IMR-90 (cell line): Measurements from ENCODE around the gene KDM5A. TPM values are rescaled to one million over a fixed set of nuclear protein-coding genes. Genes with fewer than 3 reads are reported as not detected.

ENCODE experiments used
- ATAC-seq: fragments of 200-7000 bp; cut with Tn5 transposase; 2 replicates; pipeline ENCODE4 v1.9.1; 2020; ENCODE audit warnings: low read depth, mild to moderate bottlenecking, moderate library complexity
- BruUV-seq: library from RNA; stranded (reverse); fragments of 400-500 nt; replicated peaks from 2 replicates; lab custom pipeline; 2021; lab: Mats Ljungman, UMichigan
- CTCF ChIA-PET: fragments of 300-600 bp; formaldehyde crosslinking; extraction: SDS; loops from one replicate; lab custom pipeline; 2021; ENCODE audit warnings: antibody characterized with exemption; lab: Yijun Ruan, JAX
- POLR2A ChIA-PET: fragments of 300-600 bp; sonication (Branson Sonifier 250); formaldehyde crosslinking; loops from one replicate; lab custom pipeline; 2022; ENCODE audit warnings: antibody characterized with exemption; ENCODE audit not compliant: unreplicated experiment; lab: Charles Lee
- DNase-seq: peaks from one replicate; pipeline ENCODE4 v3.0.0; 2013
- H2AFZ ChIP-seq: replicated peaks from 2 replicates; pipeline ENCODE3; 2013; ENCODE audit warnings: low read length, mild to moderate bottlenecking; ENCODE audit not compliant: poor library complexity
- H2AK5ac ChIP-seq: 2 replicates; pipeline ENCODE4 v1.6.1; 2013; ENCODE audit warnings: low read depth, low read length, inconsistent platforms
- H2AK9ac ChIP-seq: replicated peaks from 2 replicates; pipeline ENCODE3; 2013; ENCODE audit warnings: mild to moderate bottlenecking, low read depth, low read length, moderate library complexity; ENCODE audit not compliant: poor library complexity
- H2BK120ac ChIP-seq: 2 replicates; pipeline ENCODE4 v1.6.1; 2013; ENCODE audit warnings: low read depth, low read length, inconsistent platforms
- H2BK15ac ChIP-seq: 3 replicates; pipeline ENCODE4 v1.6.1; 2013; ENCODE audit warnings: low read depth, low read length, inconsistent platforms
- H2BK20ac ChIP-seq: 2 replicates; pipeline ENCODE4 v1.6.1; 2013; ENCODE audit warnings: low read depth, mild to moderate bottlenecking, inconsistent platforms, low read length, moderate library complexity
- H2BK5ac ChIP-seq: 2 replicates; pipeline ENCODE4 v1.6.1; 2013; ENCODE audit warnings: mild to moderate bottlenecking, low read depth, low read length, inconsistent platforms; ENCODE audit not compliant: poor library complexity, severe bottlenecking
- H3K14ac ChIP-seq: replicated peaks from 2 replicates; pipeline ENCODE4 v1.6.1; 2013; ENCODE audit warnings: low read depth, low read length, inconsistent platforms
- H3K18ac ChIP-seq: 2 replicates; pipeline ENCODE4 v1.6.1; 2013; ENCODE audit warnings: low read depth, low read length, control low read depth
- H3K23ac ChIP-seq: 2 replicates; pipeline ENCODE4 v1.6.1; 2013; ENCODE audit warnings: low read depth, low read length, inconsistent platforms
- H3K27ac ChIP-seq: 2 replicates; pipeline ENCODE4 v1.5.1; 2013; ENCODE audit warnings: mild to moderate bottlenecking, control low read depth, low read length; ENCODE audit not compliant: insufficient read depth
- H3K27me3 ChIP-seq: 2 replicates; pipeline ENCODE4 v1.6.1; 2013; ENCODE audit warnings: low read length; ENCODE audit not compliant: control insufficient read depth, insufficient read depth
- H3K36me3 ChIP-seq: 2 replicates; pipeline ENCODE4 v1.6.1; 2013; ENCODE audit warnings: low read length, mixed read lengths; ENCODE audit not compliant: control insufficient read depth, insufficient read depth
- H3K4ac ChIP-seq: 2 replicates; pipeline ENCODE4 v1.6.1; 2013; ENCODE audit warnings: low read depth, low read length, inconsistent platforms
- H3K4me1 ChIP-seq: 2 replicates; pipeline ENCODE4 v1.6.1; 2013; ENCODE audit warnings: low read length, mixed read lengths; ENCODE audit not compliant: control insufficient read depth, insufficient read depth
- H3K4me2 ChIP-seq: 2 replicates; pipeline ENCODE4 v1.6.1; 2013; ENCODE audit warnings: low read depth, mild to moderate bottlenecking, control low read depth, low read length, moderate library complexity
- H3K4me3 ChIP-seq: 2 replicates; pipeline ENCODE4 v1.5.1; 2013; ENCODE audit warnings: low read depth, mild to moderate bottlenecking, control low read depth, low read length, moderate library complexity; ENCODE audit not compliant: insufficient read depth
- H3K56ac ChIP-seq: 2 replicates; pipeline ENCODE4 v1.6.1; 2013; ENCODE audit warnings: low read length, inconsistent platforms; ENCODE audit not compliant: insufficient read depth; ENCODE audit errors: extremely low read depth
- H3K79me1 ChIP-seq, 2 experiments: 2 replicates each; pipeline ENCODE4 v1.6.1; 2013; ENCODE audit warnings: low read length in 2 of 2, inconsistent platforms in 1 of 2, low read depth in 1 of 2
- H3K9ac ChIP-seq: 2 replicates; pipeline ENCODE4 v1.6.1; 2013; ENCODE audit warnings: low read depth, low read length, control low read depth
- H3K9me1 ChIP-seq: 2 replicates; pipeline ENCODE4 v1.6.1; 2013; ENCODE audit warnings: low read length, inconsistent platforms; ENCODE audit not compliant: insufficient read depth
- H3K9me3 ChIP-seq: 2 replicates; pipeline ENCODE4 v1.6.1; 2013; ENCODE audit warnings: low read length; ENCODE audit not compliant: control insufficient read depth, insufficient read depth
- H4K20me1 ChIP-seq: 2 replicates; pipeline ENCODE4 v1.6.1; 2013; ENCODE audit warnings: low read length, inconsistent platforms; ENCODE audit not compliant: insufficient read depth
- H4K5ac ChIP-seq: 2 replicates; pipeline ENCODE4 v1.6.1; 2013; ENCODE audit warnings: mild to moderate bottlenecking, low read depth, low read length, control low read depth
- H4K8ac ChIP-seq, 2 experiments: 2 replicates each; pipeline ENCODE4 v1.6.1; 2013; ENCODE audit warnings: low read depth in 2 of 2, low read length in 2 of 2, control low read depth in 1 of 2, inconsistent platforms in 1 of 2
- H4K91ac ChIP-seq: 2 replicates; pipeline ENCODE4 v1.6.1; 2013; ENCODE audit warnings: low read depth, low read length, inconsistent platforms; ENCODE audit not compliant: insufficient read depth
- NFE2L2 ChIP-seq: fragments of 150-350 bp; IDR thresholded peaks from 2 replicates; pipeline ENCODE4 v1.6.1; 2016; ENCODE audit warnings: low read depth, mild to moderate bottlenecking, low read length
- POLR2A ChIP-seq: IDR thresholded peaks from 2 replicates; pipeline ENCODE4 v1.6.1; 2012; ENCODE audit warnings: mild to moderate bottlenecking, low read depth, low read length
- RAD21 ChIP-seq: IDR thresholded peaks from 2 replicates; pipeline ENCODE4 v1.6.1; 2012; ENCODE audit warnings: low read length, improper control_type of control experiment
- WGBS, 2 experiments: methylation state at CpG; one replicate each; pipeline versions ENCODE4 v1.1.5 to v1.1.7; 2013; ENCODE audit warnings: missing lambda C conversion rate in 2 of 2; ENCODE audit not compliant: insufficient read length in 1 of 2; ENCODE audit errors: extremely low coverage in 2 of 2; 5-methylcytosine and 5-hydroxymethylcytosine counted together
- dilution Hi-C: fragments of 300-500 bp; cut with HindIII; formaldehyde crosslinking; loops from one replicate; pipeline ENCODE4 v1.14.3; 2018; ENCODE audit warnings: low sequenced_read_pairs; ENCODE audit not compliant: unreplicated experiment
- in situ Hi-C: fragments of 300-500 bp; cut with MboI; formaldehyde crosslinking; loops from 3 replicates; pipeline ENCODE4 v1.14.3; 2019; ENCODE audit warnings: low sequenced_read_pairs, inconsistent platforms, mixed read lengths
- intact Hi-C: fragments of 100-400 bp; cut with micrococcal nuclease; formaldehyde crosslinking; loops from 2 replicates; pipeline ENCODE4 v1.10.0; 2022
- polyA plus RNA-seq, 3 experiments: library from polyadenylated mRNA; depleted of rRNA; stranded (reverse); fragments of >200 nt; gene quantifications; 2 replicates each; pipeline ENCODE4 v1.2.3, GENCODE V29; 2012; ENCODE audit warnings: low replicate concordance in 1 of 3
- total RNA-seq: library from RNA; depleted of rRNA; stranded (reverse); fragments of >200 nt; gene quantifications from 2 replicates; pipeline ENCODE4 v1.2.3, GENCODE V29; 2012
- TF ChIP-seq, protein P1 (sequence below): fragments of 150-350 bp; IDR thresholded peaks from 2 replicates; pipeline ENCODE4 v1.6.1; 2017; ENCODE audit warnings: mild to moderate bottlenecking, antibody characterized with exemption, low read length, low read depth

The KDM5A gene
- total and polyA plus RNA-seq, 2 of the 4 experiments (the other 2 are of a cell fraction): 7.9 to 95.9 TPM

DNA sequence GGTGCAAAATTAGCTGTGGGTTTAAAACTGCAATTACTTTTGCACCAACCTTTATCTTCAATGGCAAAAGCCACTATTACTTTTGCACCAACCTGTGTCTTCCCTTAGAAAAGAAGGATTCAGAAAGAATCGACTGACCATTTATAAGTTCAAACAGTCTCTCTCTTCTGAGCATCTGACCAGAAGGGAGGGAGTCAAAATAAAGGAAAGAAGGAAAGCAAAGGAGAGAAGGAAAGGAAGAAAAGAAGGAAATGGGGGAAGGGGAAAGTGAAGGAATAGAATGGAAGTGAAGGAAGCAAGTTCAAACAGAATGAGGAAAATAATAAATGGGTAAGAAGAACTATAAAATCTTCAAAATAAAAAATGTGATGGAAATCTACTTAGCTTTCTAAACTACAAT lies 57.8 kb downstream of the KDM5A start:
- Histone ChIP-seq H4K5ac (no peak overlapping the region), H3K27me3 (no peaks in the 10 kb centered on the region), H3K4me1 (no peaks in the 10 kb centered on the region), H3K9me3 (no peaks in the 10 kb centered on the region), H3K4me3 (no peak overlapping the region), H3K9ac (no peak overlapping the region), H2AK9ac (no peak overlapping the region), H3K23ac (no peak overlapping the region), H2BK15ac (no peak overlapping the region), H3K56ac (no peak overlapping the region), H2BK120ac (no peak overlapping the region), H3K14ac (no peak overlapping the region), H3K27ac (no peak overlapping the region), H3K18ac (no peak overlapping the region), H3K4me2 (no peak overlapping the region), H4K20me1 (peaks cover 4% of the 10 kb centered on the region; the same call in 1 of the 2 replicates), H2BK5ac (no peak overlapping the region), H3K9me1 (no peaks in the 10 kb centered on the region), H3K79me1 (peaks cover 10 to 13% of the 10 kb centered on the region in 2 experiments), H3K36me3 (peaks cover 29% of the 10 kb centered on the region), H2AK5ac (no peak overlapping the region), H2BK20ac (no peak overlapping the region), H2AFZ (no peak overlapping the region), H4K91ac (no peak overlapping the region), H3K4ac (no peak overlapping the region), H4K8ac (no peak overlapping the region)
- intact Hi-C loops: loop anchor here (5.0 kb wide), 1 partner anchor 39 kb away; no protein-coding TSS in a partner anchor
- ChIA-PET POLR2A (no interaction called here), CTCF (no interaction called here)
- TF ChIP-seq, protein P1, sequence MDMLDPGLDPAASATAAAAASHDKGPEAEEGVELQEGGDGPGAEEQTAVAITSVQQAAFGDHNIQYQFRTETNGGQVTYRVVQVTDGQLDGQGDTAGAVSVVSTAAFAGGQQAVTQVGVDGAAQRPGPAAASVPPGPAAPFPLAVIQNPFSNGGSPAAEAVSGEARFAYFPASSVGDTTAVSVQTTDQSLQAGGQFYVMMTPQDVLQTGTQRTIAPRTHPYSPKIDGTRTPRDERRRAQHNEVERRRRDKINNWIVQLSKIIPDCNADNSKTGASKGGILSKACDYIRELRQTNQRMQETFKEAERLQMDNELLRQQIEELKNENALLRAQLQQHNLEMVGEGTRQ: no peak
- no peak for TF ChIP-seq RAD21
- TF ChIP-seq POLR2A: no peak
- no peak for TF ChIP-seq NFE2L2
- dilution Hi-C loops: no loop called here
- DNase-seq (no peak), ATAC-seq (no peak)
- in situ Hi-C loops: no loop called here
- BruUV-seq: no TSS peak
- WGBS, 2 experiments: no CpG with 5 or more reads among the region's 1 CpG
